H9 (cell line): ENCODE measurements around the gene CHSY3. TPM values are rescaled to one million over a fixed set of nuclear protein-coding genes. Genes with fewer than 3 reads are reported as not detected.

ENCODE experiments used
- DNase-seq: peaks from one replicate; pipeline ENCODE4 v3.0.0-alpha.2; 2017
- H2AFZ ChIP-seq: one replicate; pipeline ENCODE4 v1.6.1; 2013; ENCODE audit warnings: mild to moderate bottlenecking, low read length, control low read depth, moderate library complexity
- H2AK5ac ChIP-seq: 2 replicates; pipeline ENCODE4 v1.6.1; 2013; ENCODE audit warnings: low read length, control low read depth, mixed read lengths; ENCODE audit not compliant: insufficient read length
- H2BK120ac ChIP-seq: one replicate; pipeline ENCODE4 v1.6.1; 2013; ENCODE audit warnings: low read depth, mild to moderate bottlenecking, low read length, control low read depth, inconsistent platforms; ENCODE audit not compliant: poor library complexity, severe bottlenecking
- H2BK12ac ChIP-seq: 2 replicates; pipeline ENCODE4 v1.6.1; 2013; ENCODE audit warnings: low read length, control low read depth, mixed read lengths, low read depth; ENCODE audit not compliant: insufficient read length
- H2BK15ac ChIP-seq: 2 replicates; pipeline ENCODE4 v1.6.1; 2013; ENCODE audit warnings: low read depth, low read length, control low read depth
- H2BK20ac ChIP-seq: one replicate; pipeline ENCODE4 v1.6.1; 2013; ENCODE audit warnings: low read depth, mild to moderate bottlenecking, low read length, control low read depth, inconsistent platforms; ENCODE audit not compliant: poor library complexity, severe bottlenecking
- H2BK5ac ChIP-seq: 2 replicates; pipeline ENCODE4 v1.6.1; 2013; ENCODE audit warnings: low read length, control low read depth, mixed read lengths; ENCODE audit not compliant: insufficient read length
- H3K14ac ChIP-seq: 2 replicates; pipeline ENCODE4 v1.6.1; 2013; ENCODE audit warnings: low read length, control low read depth; ENCODE audit not compliant: insufficient read depth
- H3K18ac ChIP-seq: 2 replicates; pipeline ENCODE4 v1.6.1; 2013; ENCODE audit warnings: low read depth, mild to moderate bottlenecking, mixed read lengths, low read length, control low read depth; ENCODE audit not compliant: insufficient read length
- H3K23ac ChIP-seq: 2 replicates; pipeline ENCODE4 v1.6.1; 2013; ENCODE audit warnings: low read length, control low read depth, mixed read lengths, low read depth; ENCODE audit not compliant: insufficient read length
- H3K23me2 ChIP-seq: 2 replicates; pipeline ENCODE4 v1.6.1; 2013; ENCODE audit warnings: low read depth, mild to moderate bottlenecking, mixed read lengths, low read length, control low read depth; ENCODE audit not compliant: insufficient read length, poor library complexity, severe bottlenecking
- H3K27ac ChIP-seq: 2 replicates; pipeline ENCODE4 v1.5.1; 2013; ENCODE audit warnings: low read length, control low read depth, mixed read lengths, low read depth; ENCODE audit not compliant: insufficient read length
- H3K27me3 ChIP-seq: 2 replicates; pipeline ENCODE4 v1.6.1; 2013; ENCODE audit warnings: low read length, control low read depth, inconsistent platforms; ENCODE audit not compliant: insufficient read depth
- H3K4ac ChIP-seq: 2 replicates; pipeline ENCODE4 v1.6.1; 2013; ENCODE audit warnings: low read depth, mild to moderate bottlenecking, control low read depth, inconsistent platforms, low read length, moderate library complexity
- H3K4me1 ChIP-seq: 2 replicates; pipeline ENCODE4 v1.6.1; 2013; ENCODE audit warnings: low read length, control low read depth, inconsistent platforms; ENCODE audit not compliant: insufficient read depth
- H3K4me2 ChIP-seq: 2 replicates; pipeline ENCODE4 v1.6.1; 2013; ENCODE audit warnings: low read length, control low read depth, mixed read lengths; ENCODE audit not compliant: insufficient read length, insufficient read depth
- H3K56ac ChIP-seq: 2 replicates; pipeline ENCODE4 v1.6.1; 2013; ENCODE audit warnings: low read depth, mild to moderate bottlenecking, mixed read lengths, low read length, control low read depth; ENCODE audit not compliant: insufficient read length
- H3K79me1 ChIP-seq: 2 replicates; pipeline ENCODE4 v1.6.1; 2013; ENCODE audit warnings: low read depth, mild to moderate bottlenecking, moderate library complexity, low read length, control low read depth, inconsistent platforms; ENCODE audit not compliant: insufficient read depth, poor library complexity, severe bottlenecking
- H3K79me2 ChIP-seq: 2 replicates; pipeline ENCODE4 v1.6.1; 2013; ENCODE audit warnings: low read length, control low read depth, inconsistent platforms; ENCODE audit not compliant: insufficient read depth
- H3K9ac ChIP-seq: 2 replicates; pipeline ENCODE4 v1.6.1; 2013; ENCODE audit warnings: low read length, control low read depth, mixed read lengths; ENCODE audit not compliant: insufficient read length; ENCODE audit errors: extremely low read depth
- H3K9me3 ChIP-seq: one replicate; pipeline ENCODE4 v1.6.1; 2013; ENCODE audit warnings: low read depth, low read length, inconsistent platforms; ENCODE audit not compliant: control insufficient read depth
- H3T11ph ChIP-seq: one replicate; pipeline ENCODE4 v1.6.1; 2013; ENCODE audit warnings: mild to moderate bottlenecking, low read length, control low read depth, inconsistent platforms
- H4K20me1 ChIP-seq: one replicate; pipeline ENCODE4 v1.6.1; 2013; ENCODE audit not compliant: control insufficient read depth, insufficient read length, insufficient read depth
- H4K5ac ChIP-seq: 2 replicates; pipeline ENCODE4 v1.6.1; 2013; ENCODE audit warnings: low read depth, mild to moderate bottlenecking, mixed read lengths, low read length, control low read depth; ENCODE audit not compliant: insufficient read length
- H4K8ac ChIP-seq: replicated peaks from 2 replicates; pipeline ENCODE4 v1.6.1; 2013; ENCODE audit warnings: low read length, control low read depth, mixed read lengths, low read depth; ENCODE audit not compliant: insufficient read length
- H4K91ac ChIP-seq: 2 replicates; pipeline ENCODE4 v1.6.1; 2013; ENCODE audit warnings: low read depth, mild to moderate bottlenecking, moderate library complexity, mixed read lengths, low read length, control low read depth; ENCODE audit not compliant: insufficient read length
- H3K27ac Mint-ChIP-seq, 3 experiments: 2 replicates in 2 of 3; 3 replicates in 1 of 3; pipeline ENCODE4 v1.8.0; 2020 to 2021; ENCODE audit warnings: mixed read lengths in 3 of 3, mild to moderate bottlenecking in 1 of 3, moderate library complexity in 1 of 3
- H3K27me3 Mint-ChIP-seq: 2 replicates; pipeline ENCODE4 v1.8.0; 2021; ENCODE audit warnings: low read depth, mild to moderate bottlenecking, moderate library complexity, mixed read lengths
- H3K36me3 Mint-ChIP-seq, 3 experiments: 2 replicates in 2 of 3; 3 replicates in 1 of 3; pipeline ENCODE4 v1.8.0; 2020 to 2021; ENCODE audit warnings: low read depth in 3 of 3, mixed read lengths in 3 of 3; ENCODE audit not compliant: insufficient read depth in 1 of 3
- H3K4me1 Mint-ChIP-seq, 2 experiments: 2 replicates each; pipeline ENCODE4 v1.8.0; 2020; ENCODE audit warnings: mixed read lengths in 2 of 2
- H3K4me3 Mint-ChIP-seq, 2 experiments: 2 replicates in 1 of 2; 3 replicates in 1 of 2; pipeline ENCODE4 v1.8.0; 2020 to 2021; ENCODE audit warnings: mild to moderate bottlenecking in 2 of 2, mixed read lengths in 2 of 2, moderate library complexity in 1 of 2
- H3K9me3 Mint-ChIP-seq, 2 experiments: 2 replicates in 1 of 2; 3 replicates in 1 of 2; pipeline ENCODE4 v1.8.0; 2020; ENCODE audit warnings: mild to moderate bottlenecking in 2 of 2, mixed read lengths in 2 of 2, moderate library complexity in 1 of 2
- WGBS: extraction: QIAGEN DNeasy Blood & Tissue Kit; methylation state at CpG from one replicate; pipeline ENCODE4 v1.1.7; 2013; ENCODE audit warnings: missing lambda C conversion rate, low lambda C conversion rate, mixed read lengths; ENCODE audit not compliant: insufficient read length; ENCODE audit errors: extremely low coverage; 5-methylcytosine and 5-hydroxymethylcytosine counted together
- total RNA-seq: library from RNA; stranded (reverse); gene quantifications from 2 replicates; pipeline ENCODE4 v1.2.1, GENCODE V29; 2021
- TF ChIP-seq, protein P1 (sequence below): fragments of 200-600 bp; sonication (generic); conservative IDR thresholded peaks from 3 replicates; pipeline ENCODE4 v1.8.0; 2021; ENCODE audit warnings: antibody characterized with exemption, mild to moderate bottlenecking

The CHSY3 gene
- total RNA-seq, 1 experiment from 2014 or later: 0.37 TPM

DNA sequence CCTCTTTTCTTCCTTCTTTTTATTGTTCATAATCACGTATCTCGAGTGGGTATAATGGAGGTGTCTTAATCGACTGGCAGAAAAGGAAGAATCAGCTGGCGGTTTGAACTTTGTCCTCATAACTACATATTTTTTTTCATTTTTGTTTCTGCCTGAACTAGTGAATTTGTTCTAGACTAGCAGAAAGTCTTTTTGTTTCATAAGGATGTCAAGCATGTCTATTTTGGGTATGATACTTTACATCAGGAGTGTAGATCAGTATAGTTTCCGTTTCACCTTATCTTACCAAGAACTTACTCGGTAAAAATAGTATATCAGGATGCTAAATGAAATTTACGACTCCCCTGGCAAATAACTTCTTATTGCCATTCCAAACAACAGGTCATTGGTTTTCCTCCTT is 278.9 kb downstream of the CHSY3 start:
- H3K9me3 ChIP-seq: no peaks in the 10 kb centered on the region
- no peaks in the 10 kb centered on the region for H3K4me1 ChIP-seq
- no peak overlapping the region for H3K4ac ChIP-seq
- no peak overlapping the region for H2BK120ac ChIP-seq
- H3T11ph ChIP-seq: no peak overlapping the region
- no peak overlapping the region for H2AK5ac ChIP-seq
- H3K9ac ChIP-seq: no peak overlapping the region
- no peaks in the 10 kb centered on the region for H3K4me1 Mint-ChIP-seq
- H3K56ac ChIP-seq: no peak overlapping the region
- no peaks in the 10 kb centered on the region for H3K27me3 ChIP-seq
- H3K9me3 Mint-ChIP-seq: no peaks in the 10 kb centered on the region
- H3K79me1 ChIP-seq: no peaks in the 10 kb centered on the region
- H3K4me2 ChIP-seq: no peak overlapping the region
- no peak overlapping the region for H3K14ac ChIP-seq
- H3K79me2 ChIP-seq: no peaks in the 10 kb centered on the region
- H3K36me3 Mint-ChIP-seq: no peaks in the 10 kb centered on the region; a peak in 2 of 7 replicates
- H2BK20ac ChIP-seq: no peak overlapping the region
- H3K27me3 Mint-ChIP-seq: no peaks in the 10 kb centered on the region
- H3K4me3 Mint-ChIP-seq: no peak overlapping the region
- H3K27ac Mint-ChIP-seq: no peak overlapping the region
- no peak overlapping the region for H3K18ac ChIP-seq
- no peak overlapping the region for H2BK5ac ChIP-seq
- no peak overlapping the region for H3K27ac ChIP-seq
- H4K5ac ChIP-seq: no peak overlapping the region
- H4K8ac ChIP-seq: no peak overlapping the region
- H2BK15ac ChIP-seq: no peak overlapping the region
- no peak overlapping the region for H3K23ac ChIP-seq
- no peaks in the 10 kb centered on the region for H3K23me2 ChIP-seq
- H2AFZ ChIP-seq: no peak overlapping the region
- no peak for DNase-seq
- H2BK12ac ChIP-seq: no peak overlapping the region
- no peak overlapping the region for H4K91ac ChIP-seq
- TF ChIP-seq, protein P1, sequence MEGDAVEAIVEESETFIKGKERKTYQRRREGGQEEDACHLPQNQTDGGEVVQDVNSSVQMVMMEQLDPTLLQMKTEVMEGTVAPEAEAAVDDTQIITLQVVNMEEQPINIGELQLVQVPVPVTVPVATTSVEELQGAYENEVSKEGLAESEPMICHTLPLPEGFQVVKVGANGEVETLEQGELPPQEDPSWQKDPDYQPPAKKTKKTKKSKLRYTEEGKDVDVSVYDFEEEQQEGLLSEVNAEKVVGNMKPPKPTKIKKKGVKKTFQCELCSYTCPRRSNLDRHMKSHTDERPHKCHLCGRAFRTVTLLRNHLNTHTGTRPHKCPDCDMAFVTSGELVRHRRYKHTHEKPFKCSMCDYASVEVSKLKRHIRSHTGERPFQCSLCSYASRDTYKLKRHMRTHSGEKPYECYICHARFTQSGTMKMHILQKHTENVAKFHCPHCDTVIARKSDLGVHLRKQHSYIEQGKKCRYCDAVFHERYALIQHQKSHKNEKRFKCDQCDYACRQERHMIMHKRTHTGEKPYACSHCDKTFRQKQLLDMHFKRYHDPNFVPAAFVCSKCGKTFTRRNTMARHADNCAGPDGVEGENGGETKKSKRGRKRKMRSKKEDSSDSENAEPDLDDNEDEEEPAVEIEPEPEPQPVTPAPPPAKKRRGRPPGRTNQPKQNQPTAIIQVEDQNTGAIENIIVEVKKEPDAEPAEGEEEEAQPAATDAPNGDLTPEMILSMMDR: no peak
- no CpG with 5 or more reads among the region's 7 CpGs for WGBS
- no peaks in the 10 kb centered on the region for H4K20me1 ChIP-seq
